GM23338 (cell line): Measurements from ENCODE around the gene FMN1.

Experiments used
- CREB1 ChIP-seq: fragments of 250-450 bp; sonication (Bioruptor Pico); IDR thresholded peaks from 2 replicates; pipeline ENCODE4 v1.5.0; 2020; ENCODE audit warnings: low read depth, mild to moderate bottlenecking, moderate library complexity
- ETS1 ChIP-seq: IDR thresholded peaks from 2 replicates; pipeline ENCODE4 v1.6.1; 2016; ENCODE audit warnings: antibody characterized with exemption
- EZH2 ChIP-seq: fragments of 200-600 bp; sonication (generic); IDR thresholded peaks from one replicate; pipeline ENCODE4 v1.8.0; 2017; ENCODE audit warnings: antibody characterized with exemption, mild to moderate bottlenecking, low read depth; ENCODE audit not compliant: unreplicated experiment
- EZH2phosphoT487 ChIP-seq: fragments of 200-600 bp; sonication (generic); IDR thresholded peaks from one replicate; pipeline ENCODE4 v1.8.1; 2018; ENCODE audit warnings: antibody characterized with exemption; ENCODE audit not compliant: unreplicated experiment
- JUNB ChIP-seq: IDR thresholded peaks from one replicate; pipeline ENCODE4 v1.6.1; 2016; ENCODE audit warnings: antibody characterized with exemption; ENCODE audit not compliant: unreplicated experiment
- NANOG ChIP-seq: IDR thresholded peaks from 2 replicates; pipeline ENCODE4 v1.6.1; 2016; ENCODE audit warnings: antibody characterized with exemption, borderline replicate concordance
- POLR2AphosphoS5 ChIP-seq: IDR thresholded peaks from 2 replicates; pipeline ENCODE4 v1.6.1; 2016; ENCODE audit warnings: antibody characterized with exemption, low read depth
- STAT1 ChIP-seq: IDR thresholded peaks from one replicate; pipeline ENCODE4 v1.6.1; 2016; ENCODE audit warnings: antibody characterized with exemption; ENCODE audit not compliant: unreplicated experiment
- ZNF331 ChIP-seq: fragments of 250-450 bp; sonication (Bioruptor Pico); IDR thresholded peaks from 2 replicates; pipeline ENCODE4 v1.5.0; 2020; ENCODE audit warnings: low read depth, mild to moderate bottlenecking, moderate library complexity
- ZNF462 ChIP-seq: fragments of 250-450 bp; sonication (Bioruptor Pico); IDR thresholded peaks from 2 replicates; pipeline ENCODE4 v1.5.0; 2020; ENCODE audit warnings: mild to moderate bottlenecking, moderate library complexity
- TF ChIP-seq, protein P1 (sequence below), 2 experiments: fragments of 200-600 bp in 1 of 2; sonication (generic) in 1 of 2; conservative IDR thresholded peaks; 2 replicates each; pipeline versions ENCODE4 v1.5.1 to v1.6.1; 2016 to 2017; ENCODE audit warnings: antibody characterized with exemption in 2 of 2, low read depth in 2 of 2, mild to moderate bottlenecking in 2 of 2, moderate library complexity in 1 of 2
- TF ChIP-seq, protein P2 (sequence below): IDR thresholded peaks from one replicate; pipeline ENCODE4 v1.6.1; 2018; ENCODE audit warnings: antibody characterized with exemption; ENCODE audit not compliant: unreplicated experiment

GRCh38 chr15:33169625-33170024, 24.9 kb downstream of the FMN1 start:
- no peak for TF ChIP-seq EZH2
- TF ChIP-seq EZH2phosphoT487 = no peak
- TF ChIP-seq, protein P1, sequence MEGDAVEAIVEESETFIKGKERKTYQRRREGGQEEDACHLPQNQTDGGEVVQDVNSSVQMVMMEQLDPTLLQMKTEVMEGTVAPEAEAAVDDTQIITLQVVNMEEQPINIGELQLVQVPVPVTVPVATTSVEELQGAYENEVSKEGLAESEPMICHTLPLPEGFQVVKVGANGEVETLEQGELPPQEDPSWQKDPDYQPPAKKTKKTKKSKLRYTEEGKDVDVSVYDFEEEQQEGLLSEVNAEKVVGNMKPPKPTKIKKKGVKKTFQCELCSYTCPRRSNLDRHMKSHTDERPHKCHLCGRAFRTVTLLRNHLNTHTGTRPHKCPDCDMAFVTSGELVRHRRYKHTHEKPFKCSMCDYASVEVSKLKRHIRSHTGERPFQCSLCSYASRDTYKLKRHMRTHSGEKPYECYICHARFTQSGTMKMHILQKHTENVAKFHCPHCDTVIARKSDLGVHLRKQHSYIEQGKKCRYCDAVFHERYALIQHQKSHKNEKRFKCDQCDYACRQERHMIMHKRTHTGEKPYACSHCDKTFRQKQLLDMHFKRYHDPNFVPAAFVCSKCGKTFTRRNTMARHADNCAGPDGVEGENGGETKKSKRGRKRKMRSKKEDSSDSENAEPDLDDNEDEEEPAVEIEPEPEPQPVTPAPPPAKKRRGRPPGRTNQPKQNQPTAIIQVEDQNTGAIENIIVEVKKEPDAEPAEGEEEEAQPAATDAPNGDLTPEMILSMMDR (conservative IDR thresholded peaks at IDR 0.05; ENCODE audit: low read depth in 2 of 2) = no peak
- no peak for TF ChIP-seq POLR2AphosphoS5
- TF ChIP-seq, protein P2, sequence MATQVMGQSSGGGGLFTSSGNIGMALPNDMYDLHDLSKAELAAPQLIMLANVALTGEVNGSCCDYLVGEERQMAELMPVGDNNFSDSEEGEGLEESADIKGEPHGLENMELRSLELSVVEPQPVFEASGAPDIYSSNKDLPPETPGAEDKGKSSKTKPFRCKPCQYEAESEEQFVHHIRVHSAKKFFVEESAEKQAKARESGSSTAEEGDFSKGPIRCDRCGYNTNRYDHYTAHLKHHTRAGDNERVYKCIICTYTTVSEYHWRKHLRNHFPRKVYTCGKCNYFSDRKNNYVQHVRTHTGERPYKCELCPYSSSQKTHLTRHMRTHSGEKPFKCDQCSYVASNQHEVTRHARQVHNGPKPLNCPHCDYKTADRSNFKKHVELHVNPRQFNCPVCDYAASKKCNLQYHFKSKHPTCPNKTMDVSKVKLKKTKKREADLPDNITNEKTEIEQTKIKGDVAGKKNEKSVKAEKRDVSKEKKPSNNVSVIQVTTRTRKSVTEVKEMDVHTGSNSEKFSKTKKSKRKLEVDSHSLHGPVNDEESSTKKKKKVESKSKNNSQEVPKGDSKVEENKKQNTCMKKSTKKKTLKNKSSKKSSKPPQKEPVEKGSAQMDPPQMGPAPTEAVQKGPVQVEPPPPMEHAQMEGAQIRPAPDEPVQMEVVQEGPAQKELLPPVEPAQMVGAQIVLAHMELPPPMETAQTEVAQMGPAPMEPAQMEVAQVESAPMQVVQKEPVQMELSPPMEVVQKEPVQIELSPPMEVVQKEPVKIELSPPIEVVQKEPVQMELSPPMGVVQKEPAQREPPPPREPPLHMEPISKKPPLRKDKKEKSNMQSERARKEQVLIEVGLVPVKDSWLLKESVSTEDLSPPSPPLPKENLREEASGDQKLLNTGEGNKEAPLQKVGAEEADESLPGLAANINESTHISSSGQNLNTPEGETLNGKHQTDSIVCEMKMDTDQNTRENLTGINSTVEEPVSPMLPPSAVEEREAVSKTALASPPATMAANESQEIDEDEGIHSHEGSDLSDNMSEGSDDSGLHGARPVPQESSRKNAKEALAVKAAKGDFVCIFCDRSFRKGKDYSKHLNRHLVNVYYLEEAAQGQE = no peak
- TF ChIP-seq JUNB = no peak
- TF ChIP-seq CREB1 (CRISPR knock-in tag) = no peak
- TF ChIP-seq ZNF462 (CRISPR knock-in tag) = no peak
- TF ChIP-seq STAT1 = no peak
- TF ChIP-seq ETS1 = no peak
- no peak for TF ChIP-seq ZNF331 (CRISPR knock-in tag)
- TF ChIP-seq NANOG = no peak
